Stimulated activated CD8-positive, alpha-beta memory T cell treated with anti-CD3 and anti-CD28 coated beads, Interleukin-12 subunit alpha, Interleukin-12 subunit beta, amount 100 ng/mL, for 24 hours (primary cell): ENCODE measurements around the gene KCNG2.
"Not testable (repeated sequence)": the region's sequence is repeated elsewhere in the genome, so short reads cannot be mapped to it uniquely, and the experiment has no call there.

Experiments
- DNase-seq: peaks from one replicate; pipeline ENCODE4 v3.0.0-alpha.2; 2020; ENCODE audit errors: extremely low read depth

KCNG2 gene, protein sequence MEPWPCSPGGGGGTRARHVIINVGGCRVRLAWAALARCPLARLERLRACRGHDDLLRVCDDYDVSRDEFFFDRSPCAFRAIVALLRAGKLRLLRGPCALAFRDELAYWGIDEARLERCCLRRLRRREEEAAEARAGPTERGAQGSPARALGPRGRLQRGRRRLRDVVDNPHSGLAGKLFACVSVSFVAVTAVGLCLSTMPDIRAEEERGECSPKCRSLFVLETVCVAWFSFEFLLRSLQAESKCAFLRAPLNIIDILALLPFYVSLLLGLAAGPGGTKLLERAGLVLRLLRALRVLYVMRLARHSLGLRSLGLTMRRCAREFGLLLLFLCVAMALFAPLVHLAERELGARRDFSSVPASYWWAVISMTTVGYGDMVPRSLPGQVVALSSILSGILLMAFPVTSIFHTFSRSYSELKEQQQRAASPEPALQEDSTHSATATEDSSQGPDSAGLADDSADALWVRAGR

DNA sequence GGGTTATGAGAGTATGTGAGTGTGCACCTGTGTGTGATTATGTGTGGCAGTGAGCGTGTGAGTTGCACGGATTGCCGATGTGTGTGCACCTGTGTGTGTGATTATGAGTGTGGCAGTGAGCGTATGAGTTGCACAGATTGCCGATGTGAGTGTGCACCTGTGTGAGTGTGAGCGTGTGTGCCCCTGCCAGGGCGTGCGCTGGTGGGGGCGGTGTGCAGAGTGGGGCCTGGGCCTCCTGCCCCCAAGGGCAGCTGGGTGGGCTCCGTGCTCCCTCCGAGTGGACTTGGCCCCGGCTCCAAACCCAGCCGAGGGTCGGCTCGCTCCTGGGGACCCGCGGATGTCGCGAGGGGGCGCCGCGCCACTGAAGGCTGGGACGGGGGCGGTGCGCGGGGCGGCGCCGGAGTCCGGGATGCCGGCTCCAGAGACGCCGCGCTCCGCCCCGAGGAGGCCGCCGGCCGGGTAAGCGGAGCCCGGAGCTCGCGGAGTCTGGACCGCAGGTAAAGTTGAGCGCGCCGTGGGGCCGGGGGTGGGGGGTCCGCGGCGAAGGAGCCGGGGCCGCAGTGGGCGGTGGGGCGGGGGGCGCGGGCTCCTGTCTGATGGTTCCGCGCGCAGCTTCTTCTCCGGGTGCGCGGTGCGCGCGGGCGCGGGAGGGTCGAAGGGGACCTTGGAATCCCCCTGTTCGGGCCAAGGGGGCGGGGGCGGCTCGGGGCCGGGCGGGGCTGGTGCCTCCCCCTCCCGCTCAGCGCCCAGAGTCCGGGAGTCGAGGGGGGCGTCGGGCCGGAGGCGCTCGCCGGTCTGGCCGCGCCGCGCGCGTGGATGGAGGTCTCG is at the start of gene KCNG2:
Gene KCNG2, plus strand, starts transcription at position 421 of the 828 bp plus-strand sequence. CDS start 65,730 bp downstream, outside the sequence.
- DNase-seq = no peak

DNA sequence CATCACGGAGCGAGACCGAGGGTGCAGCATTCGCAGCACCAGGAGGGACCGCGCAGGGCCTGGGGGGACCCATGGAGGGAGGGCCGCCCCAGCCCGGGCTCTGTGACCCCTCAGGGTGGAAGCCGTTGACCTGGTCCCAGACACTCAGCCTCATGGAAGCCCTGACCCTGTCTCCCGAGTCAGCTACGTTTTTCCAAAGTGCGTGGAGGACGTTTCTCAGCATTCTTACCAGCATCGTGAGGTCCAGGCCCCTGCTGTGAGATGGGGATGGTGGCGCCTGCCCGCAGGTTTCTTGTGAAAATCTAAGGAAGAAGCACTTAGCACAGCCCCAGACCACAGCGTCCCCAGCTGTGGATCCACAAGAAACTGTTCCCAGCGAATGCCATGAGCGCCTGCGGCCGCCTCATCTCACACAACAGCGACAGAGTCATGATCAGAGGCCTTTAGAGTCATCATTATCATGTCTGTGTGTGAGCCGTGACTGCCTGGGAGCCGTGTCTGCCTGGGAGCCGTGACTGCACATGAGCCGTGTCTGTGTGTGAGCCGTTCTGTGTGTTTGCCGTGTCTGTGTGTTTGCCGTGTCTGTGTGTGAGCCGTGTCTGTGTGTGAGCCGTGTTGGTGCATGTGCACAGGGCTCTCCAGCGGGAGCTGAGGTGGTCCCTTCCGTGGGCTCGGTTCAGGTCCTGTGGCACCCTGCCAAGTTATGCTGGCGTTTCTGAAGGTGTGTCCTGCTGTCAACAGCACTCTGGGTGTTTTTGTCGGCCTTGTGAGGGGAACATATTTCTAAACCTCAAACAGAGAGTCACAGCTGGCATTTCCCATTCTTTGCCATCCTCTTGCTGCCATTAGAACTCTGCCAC is 49.2 kb upstream of the KCNG2 start:
- no peak for DNase-seq

DNA sequence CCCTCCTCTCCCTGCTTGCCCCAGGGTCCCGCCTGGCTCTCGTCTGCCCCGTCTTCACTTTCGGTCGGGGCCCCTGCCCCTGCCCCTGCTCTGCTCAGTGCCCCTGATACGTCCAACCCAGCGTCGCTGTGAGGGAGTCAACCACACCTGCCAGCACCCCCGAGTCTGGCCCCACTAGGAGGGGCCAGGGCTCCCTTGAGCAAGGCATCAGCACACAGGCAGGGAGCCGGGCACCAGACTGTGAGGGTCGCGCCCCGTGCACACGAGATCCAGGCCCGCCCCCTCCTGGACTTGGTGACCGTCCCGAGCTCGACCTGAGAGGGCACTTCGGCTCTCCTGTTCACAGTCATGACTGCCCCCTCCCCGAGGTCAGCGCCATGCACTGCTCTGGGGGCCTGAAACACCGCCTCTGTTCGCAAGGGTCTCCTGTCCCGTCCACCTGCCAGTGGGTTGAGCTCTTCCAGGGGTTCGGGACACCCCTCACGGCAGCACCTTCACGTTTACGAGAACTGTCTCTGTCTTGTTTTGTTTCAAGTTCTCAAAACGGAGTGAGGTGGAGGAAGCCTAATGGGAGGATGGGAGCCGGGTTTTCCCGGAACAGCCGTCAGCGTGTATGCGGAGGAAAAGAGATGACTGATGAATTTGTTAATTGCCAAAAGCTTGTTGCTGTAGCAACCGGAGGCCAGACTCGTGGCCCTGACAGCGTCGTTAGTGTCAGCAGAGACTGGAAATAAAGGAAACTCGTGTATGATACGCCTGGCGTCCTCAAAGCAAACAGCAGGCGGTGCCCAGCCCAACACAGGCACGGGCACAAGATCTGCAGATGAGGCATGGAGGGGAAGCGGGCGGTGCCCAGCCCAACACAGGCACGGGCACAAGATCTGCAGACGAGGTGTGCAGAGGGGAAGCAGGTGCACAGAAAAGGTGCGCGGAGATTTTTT is 48.2 kb upstream of the KCNG2 start:
- DNase-seq = no peak

DNA sequence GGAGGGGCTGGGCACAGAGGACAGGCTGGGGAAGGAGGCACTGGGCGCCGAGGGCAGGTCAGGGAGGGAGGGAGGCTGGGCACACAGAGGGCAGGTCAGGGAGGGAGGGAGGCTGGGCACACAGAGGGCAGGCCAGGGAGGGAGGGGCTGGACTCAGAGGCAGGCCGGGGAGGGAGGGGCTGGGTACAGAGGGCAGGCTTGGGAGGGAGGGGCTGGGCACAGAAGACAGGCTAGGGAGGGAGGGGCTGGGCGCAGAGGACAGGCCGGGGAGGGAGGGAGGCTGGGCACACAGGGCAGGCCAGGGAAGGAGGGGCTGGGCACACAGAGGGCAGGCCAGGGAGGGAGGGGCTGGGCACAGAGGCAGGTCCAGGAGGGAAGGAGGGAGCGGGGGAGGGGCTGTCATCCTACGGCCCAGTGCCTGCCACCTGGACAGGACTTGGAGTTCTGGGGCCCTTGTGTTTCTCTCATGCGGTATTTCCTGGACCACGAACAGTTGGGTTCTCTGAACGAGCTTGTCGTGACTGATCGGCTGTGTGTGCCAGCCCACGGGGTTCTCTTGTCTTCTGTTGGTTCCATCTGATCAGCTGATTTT is 46.7 kb upstream of the KCNG2 start:
- no peak for DNase-seq

DNA sequence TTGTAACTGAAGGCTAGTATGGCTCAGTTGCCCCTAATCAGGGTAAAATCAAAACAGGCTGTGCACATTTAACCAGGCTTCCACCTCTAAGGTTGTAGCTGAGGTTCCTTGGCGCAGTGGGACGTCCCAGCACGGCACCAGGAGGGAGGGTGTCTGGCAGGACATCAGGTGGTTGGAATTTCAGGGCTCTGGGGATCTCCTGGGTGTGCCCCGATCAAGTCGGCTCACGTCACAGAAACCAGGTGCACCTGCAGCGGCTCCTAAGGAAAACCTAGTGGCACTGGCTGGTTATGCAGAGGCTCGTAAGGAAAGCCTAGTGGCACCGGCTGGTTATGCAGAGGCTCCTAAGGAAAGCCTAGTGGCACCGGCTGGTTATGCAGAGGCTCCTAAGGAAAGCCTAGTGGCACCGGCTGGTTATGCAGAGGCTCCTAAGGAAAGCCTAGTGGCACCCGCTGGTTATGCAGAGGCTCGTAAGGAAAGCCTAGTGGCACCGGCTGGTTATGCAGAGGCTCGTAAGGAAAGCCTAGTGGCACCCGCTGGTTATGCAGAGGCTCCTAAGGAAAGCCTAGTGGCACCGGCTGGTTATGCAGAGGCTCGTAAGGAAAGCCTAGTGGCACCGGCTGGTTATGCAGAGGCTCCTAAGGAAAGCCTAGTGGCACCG is 45.7 kb upstream of the KCNG2 start:
- not testable (repeated sequence) for DNase-seq

DNA sequence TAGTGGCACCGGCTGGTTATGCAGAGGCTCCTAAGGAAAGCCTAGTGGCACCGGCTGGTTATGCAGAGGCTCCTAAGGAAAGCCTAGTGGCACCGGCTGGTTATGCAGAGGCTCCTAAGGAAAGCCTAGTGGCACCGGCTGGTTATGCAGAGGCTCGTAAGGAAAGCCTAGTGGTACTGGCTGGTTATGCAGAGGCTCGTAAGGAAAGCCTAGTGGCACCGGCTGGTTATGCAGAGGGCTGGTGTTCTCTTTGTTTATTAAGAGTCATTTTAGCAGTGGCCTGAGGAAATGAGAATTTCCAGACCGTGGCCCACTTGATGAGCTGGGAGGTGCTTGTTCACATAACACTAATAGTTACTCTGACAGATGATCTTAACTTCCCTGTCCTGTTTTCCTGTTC is 44.8 kb upstream of the KCNG2 start:
- not testable (repeated sequence) for DNase-seq

DNA sequence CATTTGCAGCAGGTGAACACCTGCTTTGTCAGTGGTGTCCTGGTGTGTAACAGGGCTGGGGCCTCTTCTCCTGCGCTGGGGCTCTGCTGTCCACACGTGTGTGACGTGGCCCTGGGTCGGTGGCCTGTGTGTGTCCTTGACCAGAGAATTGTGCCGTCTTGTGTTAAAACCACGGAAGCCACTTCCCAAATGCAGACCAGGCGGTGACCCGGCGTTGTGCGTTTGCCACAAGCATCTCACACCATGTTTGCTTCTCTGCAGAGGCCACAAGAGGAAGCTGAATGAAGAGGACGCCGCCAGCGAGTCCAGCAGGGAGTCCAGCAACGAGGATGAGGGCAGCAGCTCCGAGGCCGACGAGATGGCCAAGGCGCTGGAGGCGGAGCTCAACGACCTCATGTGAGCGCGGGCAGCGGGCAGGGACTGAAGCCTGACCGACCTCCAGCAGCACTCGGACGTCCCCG is 44.3 kb upstream of the KCNG2 start:
- no peak for DNase-seq

DNA sequence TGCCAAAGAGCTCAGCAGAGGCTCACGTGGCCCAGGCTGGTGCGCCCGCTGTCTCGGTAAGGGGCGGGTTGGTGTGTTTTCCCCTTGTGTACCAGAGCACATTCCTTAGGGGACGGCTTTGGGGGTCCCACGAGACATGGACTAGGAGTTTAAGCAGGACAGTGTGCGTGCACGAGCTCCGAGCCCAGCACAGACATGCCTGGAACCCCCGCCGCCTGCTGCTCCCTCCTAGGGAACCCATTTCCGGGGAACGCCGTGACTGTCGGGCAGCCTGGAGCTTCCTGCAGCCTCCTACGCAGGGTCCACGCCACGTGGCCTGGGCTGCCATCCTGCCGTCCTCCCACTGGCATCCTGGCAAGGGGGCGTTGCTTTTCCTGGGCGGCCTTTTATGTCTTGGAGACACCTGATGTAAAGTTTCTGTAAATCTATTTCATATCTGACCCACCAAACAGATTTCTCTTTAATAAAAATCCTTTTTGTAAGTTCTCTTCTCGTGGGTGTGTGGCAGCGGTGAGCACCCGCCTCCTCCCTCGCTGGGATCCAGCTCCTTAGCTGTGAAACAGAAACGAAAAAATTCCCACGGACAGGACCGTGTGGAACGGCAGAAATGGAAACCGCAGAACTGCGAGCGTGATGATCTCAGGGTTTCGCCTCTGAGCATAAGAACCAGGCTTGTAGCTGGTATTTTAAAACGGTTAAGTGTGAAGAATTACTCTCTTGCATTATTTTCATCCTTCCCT is 43.5 kb upstream of the KCNG2 start:
- no peak for DNase-seq

DNA sequence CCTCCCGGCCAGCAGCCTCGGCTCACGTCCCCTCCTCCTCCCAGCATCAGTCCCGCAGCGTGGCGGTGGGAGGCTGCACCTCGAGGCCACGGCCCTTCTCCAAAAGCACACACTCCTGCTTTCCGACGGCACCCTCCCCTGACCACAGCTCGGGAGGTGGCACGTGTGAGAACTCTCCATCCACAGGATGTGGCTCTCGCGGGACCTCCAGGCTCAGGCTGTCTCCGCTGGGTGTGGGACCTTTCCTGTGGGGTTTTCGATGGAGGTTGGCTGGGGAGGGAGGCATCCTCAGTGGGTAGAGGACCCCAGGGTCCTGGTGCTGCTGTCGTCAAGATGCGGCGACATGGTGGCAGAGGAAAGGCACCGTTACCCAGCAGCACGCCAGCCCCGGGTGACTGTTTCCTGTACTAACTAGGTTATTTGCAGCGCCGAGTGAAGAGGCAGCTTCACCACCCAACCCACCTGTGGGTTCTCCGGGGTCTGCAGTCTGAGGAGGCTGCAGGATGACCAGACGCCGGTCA is 42.8 kb upstream of the KCNG2 start:
- no peak for DNase-seq

DNA sequence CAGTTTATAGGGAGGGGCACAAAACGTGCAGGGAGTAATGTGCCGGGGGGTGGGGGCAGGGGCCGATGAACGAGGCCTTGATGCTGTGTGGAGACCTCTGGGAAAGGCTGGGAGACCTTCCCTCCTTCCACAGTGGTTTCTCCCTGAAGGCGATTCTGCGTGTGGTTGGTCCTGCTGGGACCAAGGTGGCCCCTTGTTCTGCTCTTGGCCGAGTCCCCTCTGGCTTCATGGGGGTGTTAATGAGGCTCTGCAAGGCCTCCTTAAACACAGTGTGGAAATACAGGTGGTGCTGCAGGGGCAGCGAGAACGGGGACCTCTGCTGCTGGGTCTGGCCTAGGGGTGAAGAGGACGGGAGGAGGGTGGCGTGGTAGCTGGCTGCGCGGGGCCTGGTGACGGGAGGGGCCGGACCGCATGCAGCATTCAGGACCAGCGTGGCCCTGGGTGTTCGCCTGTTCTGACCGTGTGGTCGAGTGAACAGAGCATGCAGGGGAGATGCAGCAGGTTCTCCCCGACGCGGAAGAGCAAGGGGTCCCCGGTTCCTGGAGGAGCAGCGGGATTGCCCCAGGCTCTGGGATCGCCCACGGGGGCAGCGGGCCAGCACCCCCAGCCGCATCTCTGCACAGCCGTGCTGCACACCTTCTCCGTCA is 42.1 kb upstream of the KCNG2 start:
- DNase-seq = no peak

DNA sequence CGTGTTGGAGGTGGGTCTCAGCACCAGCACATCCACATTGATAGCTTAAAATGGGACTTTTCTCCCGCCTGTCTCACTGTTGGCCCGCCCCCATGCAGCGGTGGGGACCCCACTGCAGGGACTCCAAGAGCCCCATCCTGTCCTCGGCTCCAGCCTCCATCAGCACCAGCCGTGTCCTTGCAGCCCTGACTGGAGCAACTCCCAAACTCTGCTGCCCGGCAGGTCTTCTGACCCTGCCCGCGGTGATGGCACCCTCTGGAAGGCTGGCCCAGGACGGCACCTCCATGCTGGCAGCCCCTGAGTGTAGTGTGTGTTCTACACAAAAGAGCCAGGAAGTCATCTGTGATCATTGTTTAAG is 41.6 kb upstream of the KCNG2 start:
- DNase-seq = no peak

DNA sequence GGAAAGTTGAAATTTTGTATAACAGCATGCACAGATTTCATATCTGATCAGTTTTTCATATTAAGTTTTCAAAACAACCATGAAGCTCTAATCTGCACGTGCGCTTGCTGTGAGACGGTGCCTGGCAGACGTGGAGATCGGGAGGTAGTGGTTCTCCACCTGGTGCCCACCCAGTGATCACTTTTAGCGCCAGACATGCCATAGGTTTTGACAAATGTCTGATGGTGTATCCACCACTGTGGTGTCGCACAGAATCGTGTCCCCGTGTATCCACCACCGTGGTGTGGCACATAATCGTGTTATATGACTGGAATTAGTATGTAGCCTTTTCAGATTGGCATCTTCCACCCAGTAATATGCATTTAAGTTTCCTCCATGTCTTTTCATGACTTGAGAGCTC is 40.9 kb upstream of the KCNG2 start:
- no peak for DNase-seq

DNA sequence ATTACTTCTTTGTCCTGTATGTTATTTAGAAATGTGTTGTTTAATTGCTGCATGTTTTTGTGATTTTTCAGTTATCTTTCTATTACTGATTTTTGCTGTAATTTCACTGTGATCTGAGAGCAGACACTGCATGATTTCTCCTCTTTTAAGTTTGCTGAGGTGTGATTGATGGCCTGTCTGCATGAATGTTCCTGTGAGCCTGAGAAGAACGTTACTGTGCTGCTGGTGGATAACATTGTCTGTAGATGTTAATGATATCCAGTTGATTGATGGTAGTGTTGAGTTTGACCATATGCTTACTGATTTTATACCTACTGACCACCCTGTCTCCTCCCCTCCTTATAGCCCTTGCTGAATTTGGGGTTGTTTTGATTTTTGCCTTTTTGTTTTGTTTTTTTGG is 37.4 kb upstream of the KCNG2 start:
- DNase-seq = no peak

DNA sequence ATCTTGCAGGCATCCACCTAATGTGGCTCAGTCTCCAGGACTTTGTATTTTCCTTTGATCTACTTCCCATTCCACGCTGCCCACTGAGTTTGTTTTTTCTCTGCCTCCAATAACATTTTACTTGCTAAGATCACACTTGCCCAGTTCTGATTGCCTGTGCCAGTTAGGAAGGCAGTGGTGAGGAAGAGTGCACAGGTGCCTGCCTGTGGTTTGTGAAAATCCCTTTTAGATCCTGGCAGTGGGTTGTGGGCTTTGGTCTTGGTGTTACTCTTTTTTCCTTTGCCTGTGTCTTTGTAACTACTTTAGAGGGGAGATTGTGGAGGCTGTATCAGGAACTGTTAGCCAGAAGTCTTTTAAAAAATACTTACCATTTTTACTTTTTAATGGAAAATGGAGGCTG is 36.9 kb upstream of the KCNG2 start:
- DNase-seq = no peak

DNA sequence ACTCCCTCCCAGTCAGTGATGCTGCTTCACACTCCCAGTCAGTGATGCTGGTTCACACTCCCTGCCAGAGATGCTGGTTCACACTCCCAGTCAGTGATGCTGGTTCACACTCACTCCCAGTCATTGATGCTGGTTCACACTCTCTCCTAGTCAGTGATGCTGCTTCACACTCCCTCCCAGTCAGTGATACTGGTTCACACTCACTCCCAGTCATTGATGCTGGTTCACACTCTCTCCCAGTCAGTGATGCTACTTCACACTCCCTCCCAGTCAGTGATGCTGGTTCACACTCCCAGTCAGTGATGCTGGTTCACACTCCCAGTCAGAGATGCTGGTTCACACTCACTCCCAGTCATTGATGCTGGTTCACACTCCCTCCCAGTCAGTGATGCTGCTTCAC is 34.3 kb upstream of the KCNG2 start:
- DNase-seq = no peak

DNA sequence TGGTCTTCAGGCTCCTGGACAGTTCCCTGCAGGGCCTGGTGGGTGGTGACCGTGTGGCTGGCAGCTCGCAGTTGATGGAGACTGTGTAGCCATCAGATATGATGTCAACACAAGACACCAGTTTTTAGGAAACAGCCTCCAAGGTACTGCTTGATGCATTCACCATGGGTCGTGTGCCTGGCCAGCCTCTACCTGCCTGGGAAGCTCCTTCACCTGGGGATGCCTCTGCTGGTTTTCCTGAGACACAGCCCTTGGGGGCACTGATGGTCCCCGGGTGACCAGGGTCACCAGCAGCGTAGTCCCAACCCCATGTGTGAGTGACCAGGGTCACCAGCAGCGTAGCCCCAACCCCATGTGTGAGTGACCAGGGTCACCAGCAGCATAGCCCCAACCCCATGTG is 33.6 kb upstream of the KCNG2 start:
- DNase-seq = no peak

DNA sequence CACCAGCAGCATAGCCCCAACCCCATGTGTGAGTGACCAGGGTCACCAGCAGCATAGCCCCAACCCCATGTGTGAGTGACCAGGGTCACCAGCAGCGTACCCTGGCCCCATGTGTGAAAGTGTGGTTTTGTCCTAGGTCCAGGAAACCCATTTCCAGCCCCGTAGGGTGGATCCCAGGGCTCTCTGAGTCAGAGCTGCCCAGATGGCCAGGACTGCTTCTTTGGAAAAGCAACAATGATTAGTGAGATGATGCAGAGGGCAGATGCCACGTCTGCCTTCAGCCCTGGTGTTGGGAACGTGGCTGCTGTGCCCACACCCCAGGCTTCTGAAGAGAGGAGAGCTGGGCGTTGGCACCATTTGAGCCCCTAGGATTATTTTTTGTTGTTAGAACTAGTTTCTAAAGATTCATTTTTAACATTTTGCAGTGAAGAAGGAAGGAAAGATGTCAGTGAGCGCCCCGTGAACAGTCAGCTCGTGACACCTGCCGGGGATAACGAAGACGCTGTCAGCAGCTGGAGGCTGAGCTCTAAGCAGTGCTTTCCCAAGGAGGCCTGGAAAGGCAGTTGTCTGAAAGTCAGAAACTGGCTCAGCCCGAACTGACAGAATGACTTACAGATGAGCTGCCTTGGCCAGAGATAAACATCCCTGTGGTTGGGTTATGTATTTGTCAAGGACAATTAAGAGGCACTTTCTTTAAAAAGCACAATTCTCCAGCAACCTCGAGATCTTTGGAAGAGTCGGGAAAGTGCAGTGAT is 32.1 kb upstream of the KCNG2 start:
- DNase-seq = no peak

DNA sequence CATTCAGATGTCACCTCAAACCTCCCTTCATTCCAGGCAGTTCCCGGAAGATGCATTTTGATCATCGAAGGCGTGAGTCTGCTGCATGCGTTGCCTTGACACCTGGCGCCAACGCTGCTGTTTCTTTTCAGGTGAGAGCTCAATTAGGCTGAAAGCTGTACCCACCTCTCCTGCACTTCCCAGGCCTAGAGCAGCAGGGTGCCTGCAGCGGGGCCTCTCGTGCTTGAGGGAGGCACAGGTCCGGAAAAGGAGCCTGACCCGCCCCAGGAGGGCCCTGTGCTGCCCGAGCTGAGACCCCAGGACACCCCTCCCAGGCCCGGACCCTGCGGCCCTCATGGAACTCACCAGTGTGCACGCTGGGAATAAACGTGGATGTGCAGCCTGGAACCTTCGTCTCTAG is 31.4 kb upstream of the KCNG2 start:
- DNase-seq = no peak
